IMR-90 (cell line): ENCODE data around the gene TMEM163. TPM values are rescaled to one million over a fixed set of nuclear protein-coding genes. Genes with fewer than 3 reads are reported as not detected.

ENCODE experiments used
- ATAC-seq: fragments of 200-7000 bp; cut with Tn5 transposase; 2 replicates; pipeline ENCODE4 v1.9.1; 2020; ENCODE audit warnings: low read depth, mild to moderate bottlenecking, moderate library complexity
- BruUV-seq: library from RNA; stranded (reverse); fragments of 400-500 nt; replicated peaks from 2 replicates; lab custom pipeline; 2021; lab: Mats Ljungman, UMichigan
- CTCF ChIA-PET: fragments of 300-600 bp; formaldehyde crosslinking; extraction: SDS; loops from one replicate; lab custom pipeline; 2021; ENCODE audit warnings: antibody characterized with exemption; lab: Yijun Ruan, JAX
- POLR2A ChIA-PET: fragments of 300-600 bp; sonication (Branson Sonifier 250); formaldehyde crosslinking; loops from one replicate; lab custom pipeline; 2022; ENCODE audit warnings: antibody characterized with exemption; ENCODE audit not compliant: unreplicated experiment; lab: Charles Lee
- DNase-seq: peaks from one replicate; pipeline ENCODE4 v3.0.0; 2013
- H2AFZ ChIP-seq: replicated peaks from 2 replicates; pipeline ENCODE3; 2013; ENCODE audit warnings: low read length, mild to moderate bottlenecking; ENCODE audit not compliant: poor library complexity
- H2AK5ac ChIP-seq: 2 replicates; pipeline ENCODE4 v1.6.1; 2013; ENCODE audit warnings: low read depth, low read length, inconsistent platforms
- H2AK9ac ChIP-seq: replicated peaks from 2 replicates; pipeline ENCODE3; 2013; ENCODE audit warnings: mild to moderate bottlenecking, low read depth, low read length, moderate library complexity; ENCODE audit not compliant: poor library complexity
- H2BK120ac ChIP-seq: 2 replicates; pipeline ENCODE4 v1.6.1; 2013; ENCODE audit warnings: low read depth, low read length, inconsistent platforms
- H2BK15ac ChIP-seq: 3 replicates; pipeline ENCODE4 v1.6.1; 2013; ENCODE audit warnings: low read depth, low read length, inconsistent platforms
- H2BK20ac ChIP-seq: 2 replicates; pipeline ENCODE4 v1.6.1; 2013; ENCODE audit warnings: low read depth, mild to moderate bottlenecking, inconsistent platforms, low read length, moderate library complexity
- H2BK5ac ChIP-seq: 2 replicates; pipeline ENCODE4 v1.6.1; 2013; ENCODE audit warnings: mild to moderate bottlenecking, low read depth, low read length, inconsistent platforms; ENCODE audit not compliant: poor library complexity, severe bottlenecking
- H3K14ac ChIP-seq: replicated peaks from 2 replicates; pipeline ENCODE4 v1.6.1; 2013; ENCODE audit warnings: low read depth, low read length, inconsistent platforms
- H3K18ac ChIP-seq: 2 replicates; pipeline ENCODE4 v1.6.1; 2013; ENCODE audit warnings: low read depth, low read length, control low read depth
- H3K23ac ChIP-seq: 2 replicates; pipeline ENCODE4 v1.6.1; 2013; ENCODE audit warnings: low read depth, low read length, inconsistent platforms
- H3K27ac ChIP-seq: 2 replicates; pipeline ENCODE4 v1.5.1; 2013; ENCODE audit warnings: mild to moderate bottlenecking, control low read depth, low read length; ENCODE audit not compliant: insufficient read depth
- H3K27me3 ChIP-seq: 2 replicates; pipeline ENCODE4 v1.6.1; 2013; ENCODE audit warnings: low read length; ENCODE audit not compliant: control insufficient read depth, insufficient read depth
- H3K36me3 ChIP-seq: 2 replicates; pipeline ENCODE4 v1.6.1; 2013; ENCODE audit warnings: low read length, mixed read lengths; ENCODE audit not compliant: control insufficient read depth, insufficient read depth
- H3K4ac ChIP-seq: 2 replicates; pipeline ENCODE4 v1.6.1; 2013; ENCODE audit warnings: low read depth, low read length, inconsistent platforms
- H3K4me1 ChIP-seq: 2 replicates; pipeline ENCODE4 v1.6.1; 2013; ENCODE audit warnings: low read length, mixed read lengths; ENCODE audit not compliant: control insufficient read depth, insufficient read depth
- H3K4me2 ChIP-seq: 2 replicates; pipeline ENCODE4 v1.6.1; 2013; ENCODE audit warnings: low read depth, mild to moderate bottlenecking, control low read depth, low read length, moderate library complexity
- H3K4me3 ChIP-seq: 2 replicates; pipeline ENCODE4 v1.5.1; 2013; ENCODE audit warnings: low read depth, mild to moderate bottlenecking, control low read depth, low read length, moderate library complexity; ENCODE audit not compliant: insufficient read depth
- H3K56ac ChIP-seq: 2 replicates; pipeline ENCODE4 v1.6.1; 2013; ENCODE audit warnings: low read length, inconsistent platforms; ENCODE audit not compliant: insufficient read depth; ENCODE audit errors: extremely low read depth
- H3K79me1 ChIP-seq, 2 experiments: 2 replicates each; pipeline ENCODE4 v1.6.1; 2013; ENCODE audit warnings: low read length in 2 of 2, inconsistent platforms in 1 of 2, low read depth in 1 of 2
- H3K9ac ChIP-seq: 2 replicates; pipeline ENCODE4 v1.6.1; 2013; ENCODE audit warnings: low read depth, low read length, control low read depth
- H3K9me1 ChIP-seq: 2 replicates; pipeline ENCODE4 v1.6.1; 2013; ENCODE audit warnings: low read length, inconsistent platforms; ENCODE audit not compliant: insufficient read depth
- H3K9me3 ChIP-seq: 2 replicates; pipeline ENCODE4 v1.6.1; 2013; ENCODE audit warnings: low read length; ENCODE audit not compliant: control insufficient read depth, insufficient read depth
- H4K20me1 ChIP-seq: 2 replicates; pipeline ENCODE4 v1.6.1; 2013; ENCODE audit warnings: low read length, inconsistent platforms; ENCODE audit not compliant: insufficient read depth
- H4K5ac ChIP-seq: 2 replicates; pipeline ENCODE4 v1.6.1; 2013; ENCODE audit warnings: mild to moderate bottlenecking, low read depth, low read length, control low read depth
- H4K8ac ChIP-seq, 2 experiments: 2 replicates each; pipeline ENCODE4 v1.6.1; 2013; ENCODE audit warnings: low read depth in 2 of 2, low read length in 2 of 2, control low read depth in 1 of 2, inconsistent platforms in 1 of 2
- H4K91ac ChIP-seq: 2 replicates; pipeline ENCODE4 v1.6.1; 2013; ENCODE audit warnings: low read depth, low read length, inconsistent platforms; ENCODE audit not compliant: insufficient read depth
- BHLHE40 ChIP-seq: fragments of 150-350 bp; IDR thresholded peaks from 2 replicates; pipeline ENCODE4 v1.6.1; 2016; ENCODE audit warnings: mild to moderate bottlenecking, low read depth, low read length
- CEBPB ChIP-seq: IDR thresholded peaks from 2 replicates; pipeline ENCODE4 v1.6.1; 2012; ENCODE audit warnings: low read depth, low read length, improper control_type of control experiment
- CHD1 ChIP-seq: IDR thresholded peaks from 2 replicates; pipeline ENCODE4 v1.6.1; 2012; ENCODE audit warnings: low read depth, low read length, improper control_type of control experiment
- CTCF ChIP-seq: conservative IDR thresholded peaks from 2 replicates; pipeline ENCODE4 v1.5.1; 2012; ENCODE audit warnings: mild to moderate bottlenecking, low read depth, low read length, improper control_type of control experiment
- FOS ChIP-seq: fragments of 150-350 bp; IDR thresholded peaks from 2 replicates; pipeline ENCODE4 v1.6.1; 2016; ENCODE audit warnings: low read depth, low read length
- MAFK ChIP-seq: IDR thresholded peaks from 2 replicates; pipeline ENCODE4 v1.6.1; 2012; ENCODE audit warnings: low read depth, low read length, improper control_type of control experiment
- MAZ ChIP-seq: IDR thresholded peaks from 2 replicates; pipeline ENCODE4 v1.6.1; 2012; ENCODE audit warnings: low read depth, mild to moderate bottlenecking, low read length, improper control_type of control experiment, moderate library complexity, borderline replicate concordance
- MXI1 ChIP-seq: IDR thresholded peaks from 2 replicates; pipeline ENCODE4 v1.6.1; 2012; ENCODE audit warnings: low read depth, mild to moderate bottlenecking, low read length, moderate library complexity, borderline replicate concordance
- NFE2L2 ChIP-seq: fragments of 150-350 bp; IDR thresholded peaks from 2 replicates; pipeline ENCODE4 v1.6.1; 2016; ENCODE audit warnings: low read depth, mild to moderate bottlenecking, low read length
- POLR2A ChIP-seq: IDR thresholded peaks from 2 replicates; pipeline ENCODE4 v1.6.1; 2012; ENCODE audit warnings: mild to moderate bottlenecking, low read depth, low read length
- RAD21 ChIP-seq: IDR thresholded peaks from 2 replicates; pipeline ENCODE4 v1.6.1; 2012; ENCODE audit warnings: low read length, improper control_type of control experiment
- RCOR1 ChIP-seq: IDR thresholded peaks from 2 replicates; pipeline ENCODE4 v1.6.1; 2012; ENCODE audit warnings: mild to moderate bottlenecking, low read length, improper control_type of control experiment; ENCODE audit not compliant: insufficient replicate concordance
- RFX5 ChIP-seq: IDR thresholded peaks from 2 replicates; pipeline ENCODE4 v1.8.0; 2012; ENCODE audit warnings: low read depth, mild to moderate bottlenecking, low read length, moderate library complexity
- SMC3 ChIP-seq: fragments of 150-350 bp; IDR thresholded peaks from 2 replicates; pipeline ENCODE4 v1.6.1; 2016; ENCODE audit warnings: low read depth, mild to moderate bottlenecking, antibody characterized with exemption, low read length, moderate library complexity
- USF2 ChIP-seq: fragments of 150-350 bp; IDR thresholded peaks from 2 replicates; pipeline ENCODE4 v1.6.1; 2017; ENCODE audit warnings: mild to moderate bottlenecking, antibody characterized with exemption, low read length, low read depth
- WGBS, 2 experiments: methylation state at CpG; one replicate each; pipeline versions ENCODE4 v1.1.5 to v1.1.7; 2013; ENCODE audit warnings: missing lambda C conversion rate in 2 of 2; ENCODE audit not compliant: insufficient read length in 1 of 2; ENCODE audit errors: extremely low coverage in 2 of 2; 5-methylcytosine and 5-hydroxymethylcytosine counted together
- dilution Hi-C: fragments of 300-500 bp; cut with HindIII; formaldehyde crosslinking; loops from one replicate; pipeline ENCODE4 v1.14.3; 2018; ENCODE audit warnings: low sequenced_read_pairs; ENCODE audit not compliant: unreplicated experiment
- in situ Hi-C: fragments of 300-500 bp; cut with MboI; formaldehyde crosslinking; loops from 3 replicates; pipeline ENCODE4 v1.14.3; 2019; ENCODE audit warnings: low sequenced_read_pairs, inconsistent platforms, mixed read lengths
- intact Hi-C: fragments of 100-400 bp; cut with micrococcal nuclease; formaldehyde crosslinking; loops from 2 replicates; pipeline ENCODE4 v1.10.0; 2022
- polyA plus RNA-seq, 3 experiments: library from polyadenylated mRNA; depleted of rRNA; stranded (reverse); fragments of >200 nt; gene quantifications; 2 replicates each; pipeline ENCODE4 v1.2.3, GENCODE V29; 2012; ENCODE audit warnings: low replicate concordance in 1 of 3
- total RNA-seq: library from RNA; depleted of rRNA; stranded (reverse); fragments of >200 nt; gene quantifications from 2 replicates; pipeline ENCODE4 v1.2.3, GENCODE V29; 2012
- TF ChIP-seq, protein P1 (sequence below): fragments of 150-350 bp; IDR thresholded peaks from 2 replicates; pipeline ENCODE4 v1.6.1; 2016; ENCODE audit warnings: low read depth, mild to moderate bottlenecking, low read length, moderate library complexity, borderline replicate concordance

The TMEM163 gene
- total and polyA plus RNA-seq, 2 of the 4 experiments (the other 2 are of a cell fraction), result not detected

DNA sequence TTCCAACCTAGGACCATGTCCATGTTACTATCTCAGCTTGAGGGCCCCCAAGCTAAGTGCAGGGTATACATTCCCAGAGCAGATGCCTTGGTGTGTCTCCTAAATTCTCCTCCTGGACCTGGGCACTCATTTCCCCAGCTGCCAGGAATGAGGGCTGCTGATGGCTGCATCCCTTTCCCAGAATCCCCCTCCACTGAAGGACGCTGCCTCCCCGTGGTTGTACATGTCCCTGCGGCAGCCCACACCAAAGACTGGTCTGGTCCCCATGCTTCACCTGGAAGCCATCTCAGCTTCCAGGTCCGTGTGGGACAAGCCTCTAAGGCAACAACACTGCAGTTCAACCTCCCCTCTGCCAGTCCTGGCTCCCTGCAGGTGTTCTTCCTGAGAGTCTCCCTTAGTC is 14.6 kb downstream of the TMEM163 start:
- no peak overlapping the region for H3K4ac ChIP-seq

More for the DNA sequence above, 14.6 kb downstream of the TMEM163 start:
- ATAC-seq (no peak), DNase-seq (no peak)
- intact Hi-C loops (no loop called here), dilution Hi-C loops (no loop called here), in situ Hi-C loops (no loop called here)
- Histone ChIP-seq H4K8ac (no peak overlapping the region), H3K18ac (no peak overlapping the region), H2AFZ (no peak overlapping the region), H3K56ac (no peak overlapping the region), H2AK9ac (no peak overlapping the region), H4K91ac (no peak overlapping the region), H3K36me3 (no peaks in the 10 kb centered on the region), H3K9ac (no peak overlapping the region), H4K20me1 (no peaks in the 10 kb centered on the region), H3K9me3 (no peaks in the 10 kb centered on the region), H3K27ac (no peak overlapping the region), H3K9me1 (no peaks in the 10 kb centered on the region), H3K4me3 (no peak overlapping the region), H3K27me3 (no peaks in the 10 kb centered on the region; the same call in 1 of the 2 replicates), H2AK5ac (no peak overlapping the region), H3K79me1 (no peaks in the 10 kb centered on the region), H3K23ac (no peak overlapping the region), H4K5ac (no peak overlapping the region), H3K4me2 (no peak overlapping the region), H2BK120ac (no peak overlapping the region), H2BK20ac (no peak overlapping the region), H2BK5ac (no peak overlapping the region), H3K14ac (no peak overlapping the region), H2BK15ac (no peak overlapping the region), H3K4me1 (no peaks in the 10 kb centered on the region)
- ChIA-PET POLR2A (no interaction called here), CTCF (no interaction called here)
- no TSS peak for BruUV-seq
- TF ChIP-seq, protein P1, sequence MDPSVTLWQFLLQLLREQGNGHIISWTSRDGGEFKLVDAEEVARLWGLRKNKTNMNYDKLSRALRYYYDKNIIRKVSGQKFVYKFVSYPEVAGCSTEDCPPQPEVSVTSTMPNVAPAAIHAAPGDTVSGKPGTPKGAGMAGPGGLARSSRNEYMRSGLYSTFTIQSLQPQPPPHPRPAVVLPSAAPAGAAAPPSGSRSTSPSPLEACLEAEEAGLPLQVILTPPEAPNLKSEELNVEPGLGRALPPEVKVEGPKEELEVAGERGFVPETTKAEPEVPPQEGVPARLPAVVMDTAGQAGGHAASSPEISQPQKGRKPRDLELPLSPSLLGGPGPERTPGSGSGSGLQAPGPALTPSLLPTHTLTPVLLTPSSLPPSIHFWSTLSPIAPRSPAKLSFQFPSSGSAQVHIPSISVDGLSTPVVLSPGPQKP, result no peak
- no peak for TF ChIP-seq MXI1
- no peak for TF ChIP-seq MAFK
- TF ChIP-seq CEBPB, result no peak
- TF ChIP-seq BHLHE40, result no peak
- TF ChIP-seq CHD1, result no peak
- TF ChIP-seq FOS, result no peak
- TF ChIP-seq MAZ, result no peak
- no peak for TF ChIP-seq RAD21
- TF ChIP-seq SMC3, result no peak
- TF ChIP-seq CTCF, result no peak
- no peak for TF ChIP-seq NFE2L2
- no peak for TF ChIP-seq RFX5
- no peak for TF ChIP-seq RCOR1
- TF ChIP-seq USF2, result no peak
- TF ChIP-seq POLR2A, result no peak
- WGBS, 2 experiments, result 51% methylated on average over 4 of the region's 4 CpGs; no CpG with 5 or more reads in 1 of the 2 experiments
